BJ (cell line): ENCODE data around the gene CRTC1. TPM values are rescaled to one million over a fixed set of nuclear protein-coding genes. Genes with fewer than 3 reads are reported as not detected.

Source experiments
- CTCF ChIA-PET: fragments of 350-600 bp; formaldehyde crosslinking; extraction: SDS; loops from one replicate; lab custom pipeline; 2021; ENCODE audit warnings: antibody characterized with exemption, inconsistent platforms; lab: Yijun Ruan, JAX
- POLR2A ChIA-PET: fragments of 300-600 bp; sonication (Branson Sonifier 250); formaldehyde crosslinking; extraction: SDS; loops from one replicate; lab custom pipeline; 2021; ENCODE audit warnings: antibody characterized with exemption; lab: Charles Lee
- DNase-seq: peaks from one replicate; pipeline ENCODE4 v3.0.0-alpha.2; 2011; ENCODE audit warnings: low read depth
- H3K27me3 ChIP-seq: 2 replicates; pipeline ENCODE4 v1.6.0; 2011; ENCODE audit warnings: low read length; ENCODE audit not compliant: control insufficient read depth, insufficient read depth
- H3K36me3 ChIP-seq: 2 replicates; pipeline ENCODE4 v1.5.1; 2011; ENCODE audit warnings: low read length; ENCODE audit not compliant: control insufficient read depth, insufficient read depth
- H3K4me3 ChIP-seq: 2 replicates; pipeline ENCODE4 v1.5.1; 2011; ENCODE audit warnings: low read depth, mild to moderate bottlenecking, control low read depth, low read length
- polyA plus RNA-seq: library from polyadenylated mRNA; depleted of rRNA; stranded (reverse); fragments of >200 nt; gene quantifications from 2 replicates; pipeline ENCODE4 v1.2.3, GENCODE V29; 2011
- TF ChIP-seq, protein P1 (sequence below): IDR thresholded peaks from 2 replicates; pipeline ENCODE4 v1.5.1; 2011; ENCODE audit warnings: low read depth, mild to moderate bottlenecking, control low read depth, inconsistent platforms, low read length, moderate library complexity; ENCODE audit not compliant: insufficient read depth

CRTC1 gene
- polyA plus RNA-seq, 1 experiment: 1.5 TPM

DNA sequence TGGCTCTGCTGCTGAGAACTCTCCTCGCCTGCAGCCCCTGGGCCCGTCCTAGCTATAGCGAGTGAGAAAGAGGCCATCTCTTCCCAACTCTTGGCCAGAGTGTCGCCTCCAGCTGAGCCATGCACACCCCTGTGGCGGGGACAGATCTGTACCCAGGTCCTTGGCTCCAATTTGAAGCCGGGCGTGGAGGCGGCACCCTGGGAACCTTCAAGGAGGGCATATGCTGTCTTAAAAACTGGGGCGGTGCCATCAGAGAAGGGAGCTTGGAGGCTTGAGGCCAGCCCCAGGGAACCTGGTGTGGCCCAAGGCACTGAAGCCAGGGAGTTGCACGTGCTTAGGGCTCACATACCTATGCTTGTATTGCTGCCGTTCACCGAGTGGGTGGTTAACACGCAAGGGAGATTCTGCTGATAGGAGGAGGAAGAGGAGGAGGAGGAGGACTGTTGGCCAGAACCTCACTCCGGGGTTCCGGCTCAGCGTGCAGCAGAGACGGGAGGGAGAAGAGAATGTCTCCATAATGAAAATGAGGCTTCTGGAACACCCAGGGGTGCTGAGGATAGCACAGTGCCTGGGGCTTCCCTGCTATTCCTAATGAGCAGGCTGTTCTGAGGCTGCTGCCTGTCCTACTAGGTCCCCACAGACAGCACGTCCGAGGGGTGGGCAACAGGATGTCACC is 67.0 kb downstream of the CRTC1 start:
- TF ChIP-seq, protein P1, sequence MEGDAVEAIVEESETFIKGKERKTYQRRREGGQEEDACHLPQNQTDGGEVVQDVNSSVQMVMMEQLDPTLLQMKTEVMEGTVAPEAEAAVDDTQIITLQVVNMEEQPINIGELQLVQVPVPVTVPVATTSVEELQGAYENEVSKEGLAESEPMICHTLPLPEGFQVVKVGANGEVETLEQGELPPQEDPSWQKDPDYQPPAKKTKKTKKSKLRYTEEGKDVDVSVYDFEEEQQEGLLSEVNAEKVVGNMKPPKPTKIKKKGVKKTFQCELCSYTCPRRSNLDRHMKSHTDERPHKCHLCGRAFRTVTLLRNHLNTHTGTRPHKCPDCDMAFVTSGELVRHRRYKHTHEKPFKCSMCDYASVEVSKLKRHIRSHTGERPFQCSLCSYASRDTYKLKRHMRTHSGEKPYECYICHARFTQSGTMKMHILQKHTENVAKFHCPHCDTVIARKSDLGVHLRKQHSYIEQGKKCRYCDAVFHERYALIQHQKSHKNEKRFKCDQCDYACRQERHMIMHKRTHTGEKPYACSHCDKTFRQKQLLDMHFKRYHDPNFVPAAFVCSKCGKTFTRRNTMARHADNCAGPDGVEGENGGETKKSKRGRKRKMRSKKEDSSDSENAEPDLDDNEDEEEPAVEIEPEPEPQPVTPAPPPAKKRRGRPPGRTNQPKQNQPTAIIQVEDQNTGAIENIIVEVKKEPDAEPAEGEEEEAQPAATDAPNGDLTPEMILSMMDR: no peak
- Histone ChIP-seq H3K4me3 (no peak overlapping the region), H3K36me3 (peaks cover 6% of the 10 kb centered on the region), H3K27me3 (no peaks in the 10 kb centered on the region)
- CTCF ChIA-PET: no interaction called here
- DNase-seq: no peak
- POLR2A ChIA-PET: no interaction called here

DNA sequence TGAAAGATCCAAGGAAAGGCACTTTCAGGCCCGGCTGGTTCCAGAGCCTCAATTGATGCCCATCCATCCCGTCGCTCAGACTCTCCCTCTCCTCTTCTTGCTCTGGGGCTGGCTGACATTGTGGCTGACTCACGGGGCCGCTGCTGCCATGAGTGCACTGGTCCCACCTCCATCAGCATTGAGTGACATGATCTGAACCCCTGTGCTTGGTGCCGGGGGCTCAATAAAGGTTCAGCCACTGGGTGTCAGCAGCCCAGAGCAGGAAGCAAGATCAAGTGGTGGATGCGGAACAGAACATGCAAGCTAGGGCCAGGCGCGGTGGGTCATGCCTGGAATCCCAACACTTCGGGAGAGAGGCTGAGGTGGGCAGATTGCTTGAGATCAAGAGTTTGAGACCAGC is 68.1 kb downstream of the CRTC1 start:
- TF ChIP-seq, protein P1: no peak
- CTCF ChIA-PET: no interaction called here
- no peak overlapping the region for H3K4me3 ChIP-seq
- POLR2A ChIA-PET: no interaction called here
- H3K27me3 ChIP-seq: no peaks in the 10 kb centered on the region
- no peak for DNase-seq
- H3K36me3 ChIP-seq: peaks cover 6% of the 10 kb centered on the region

GRCh38 chr19:18754501-18754900 is 71.0 kb downstream of the CRTC1 start:
- DNase-seq: no peak
- Histone ChIP-seq H3K36me3 (peaks cover 6% of the 10 kb centered on the region), H3K4me3 (no peak overlapping the region), H3K27me3 (no peaks in the 10 kb centered on the region)
- ChIA-PET POLR2A (no interaction called here), CTCF (interaction anchor here (1.3 kb wide), 1 partner anchor 92 kb away, joined by 5 read pairs; no protein-coding TSS in a partner anchor)
- TF ChIP-seq, protein P1: no peak

DNA sequence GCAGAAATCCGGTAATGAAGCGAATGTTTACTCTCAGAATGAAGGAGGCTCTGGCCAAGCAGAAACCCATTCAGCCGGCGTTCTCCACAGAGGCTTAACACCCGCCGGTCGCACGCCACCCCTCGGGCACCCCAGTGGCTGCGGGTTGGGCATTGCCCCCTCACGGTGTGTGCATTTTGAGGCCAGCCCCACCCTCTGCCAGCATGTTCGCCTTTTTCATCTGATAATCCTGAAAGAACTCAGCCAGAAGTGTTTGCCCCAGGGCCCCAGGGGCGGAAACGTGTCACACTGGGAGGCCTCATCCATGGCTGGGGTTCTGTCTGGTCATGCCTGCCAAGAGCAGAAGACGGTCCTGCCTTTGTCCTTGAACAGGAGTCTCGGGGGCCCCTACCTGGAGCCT is 73.4 kb downstream of the CRTC1 start:
- CTCF ChIA-PET: no interaction called here
- POLR2A ChIA-PET: no interaction called here
- H3K27me3 ChIP-seq: no peaks in the 10 kb centered on the region
- H3K4me3 ChIP-seq: no peak overlapping the region
- TF ChIP-seq, protein P1: no peak
- H3K36me3 ChIP-seq: peaks cover 2% of the 10 kb centered on the region; the same call in 1 of the 2 replicates
- DNase-seq: no peak

DNA sequence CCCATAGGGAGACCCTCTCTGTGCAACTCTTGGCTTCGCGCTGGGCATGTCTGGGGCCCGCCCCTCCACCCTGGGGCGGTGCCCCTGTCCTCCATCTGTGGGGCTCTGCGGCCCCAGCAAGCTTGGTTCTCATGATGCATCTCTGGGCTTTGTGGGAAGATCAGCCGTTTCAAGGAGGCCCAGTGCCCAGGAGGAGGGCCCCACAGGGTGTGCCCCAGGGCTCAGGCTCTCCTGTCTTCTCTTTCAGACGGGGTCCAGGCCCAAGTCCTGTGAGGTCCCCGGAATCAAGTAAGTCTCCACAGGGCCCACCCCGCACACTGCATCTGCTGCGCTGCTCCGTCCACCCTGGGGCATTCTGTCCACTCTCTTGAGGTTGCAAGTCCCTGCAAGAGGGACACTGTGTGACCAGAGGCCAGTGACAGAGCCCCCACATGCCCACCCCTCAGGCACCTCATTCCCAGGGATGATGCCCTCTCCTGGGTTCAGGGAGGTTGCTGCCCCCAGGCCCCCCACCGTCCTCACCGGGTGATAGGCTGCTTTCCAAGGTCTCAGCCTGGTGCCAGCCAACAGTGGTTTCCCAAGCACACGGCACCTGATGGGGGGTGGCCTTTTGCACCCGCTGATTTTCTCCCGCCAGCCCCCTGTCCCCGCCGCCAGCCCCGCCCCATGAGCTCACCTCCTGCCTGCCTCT is 76.0 kb downstream of the CRTC1 start:
- Histone ChIP-seq H3K36me3 (no peaks in the 10 kb centered on the region; the same call in 1 of the 2 replicates), H3K27me3 (no peaks in the 10 kb centered on the region), H3K4me3 (no peak overlapping the region)
- TF ChIP-seq, protein P1: no peak
- ChIA-PET CTCF (interaction anchor here (0.6 kb wide), 1 partner anchor 108 kb away, joined by 3 read pairs; no protein-coding TSS in a partner anchor), POLR2A (no interaction called here)
- no peak for DNase-seq
